HG03060 (cell line): ENCODE measurements around the gene KEAP1.
"Not testable (repeated sequence)": the region's sequence is repeated elsewhere in the genome, so short reads cannot be mapped to it uniquely, and the experiment has no call there.

Source experiments
- ATAC-seq: cut with Tn5 transposase; IDR thresholded peaks from one replicate; pipeline ENCODE4 v1.9.1; 2021; ENCODE audit warnings: low read depth, moderate number of reproducible peaks; ENCODE audit not compliant: unreplicated experiment

Gene KEAP1

GRCh38 chr19:10503002-10503789 is at the start of gene KEAP1:
KEAP1 (minus strand) TSS chr19:10503356; CDS start chr19:10500033, 3,323 bp downstream.
- ATAC-seq: no peak

DNA sequence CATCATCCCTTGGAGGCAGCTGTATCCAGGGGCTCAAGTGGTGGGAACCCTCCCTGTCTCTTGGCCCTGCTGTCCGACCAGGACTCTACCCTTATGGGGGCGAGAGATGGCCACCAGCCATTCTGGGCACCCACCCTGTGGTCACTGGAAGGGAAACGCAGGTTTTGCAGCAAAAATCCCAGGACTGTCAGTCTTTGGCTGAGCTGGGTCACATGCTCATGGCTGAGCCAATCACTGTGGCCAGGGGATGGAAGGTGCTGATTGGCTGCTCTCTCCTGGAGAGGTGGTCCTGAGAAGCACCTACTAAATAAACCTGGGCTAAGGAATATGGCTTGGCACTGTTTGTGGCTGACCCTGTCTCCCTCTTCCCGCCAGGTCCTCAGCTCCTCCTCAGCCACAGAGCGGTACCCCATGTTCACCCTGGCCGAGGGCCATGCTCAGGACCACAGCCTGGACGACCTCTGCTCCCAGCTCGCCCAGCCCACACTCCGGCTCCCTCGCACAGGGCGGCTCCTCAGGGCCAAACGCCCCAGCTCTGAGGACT is 49.4 kb upstream of the KEAP1 start:
- ATAC-seq: no peak

DNA sequence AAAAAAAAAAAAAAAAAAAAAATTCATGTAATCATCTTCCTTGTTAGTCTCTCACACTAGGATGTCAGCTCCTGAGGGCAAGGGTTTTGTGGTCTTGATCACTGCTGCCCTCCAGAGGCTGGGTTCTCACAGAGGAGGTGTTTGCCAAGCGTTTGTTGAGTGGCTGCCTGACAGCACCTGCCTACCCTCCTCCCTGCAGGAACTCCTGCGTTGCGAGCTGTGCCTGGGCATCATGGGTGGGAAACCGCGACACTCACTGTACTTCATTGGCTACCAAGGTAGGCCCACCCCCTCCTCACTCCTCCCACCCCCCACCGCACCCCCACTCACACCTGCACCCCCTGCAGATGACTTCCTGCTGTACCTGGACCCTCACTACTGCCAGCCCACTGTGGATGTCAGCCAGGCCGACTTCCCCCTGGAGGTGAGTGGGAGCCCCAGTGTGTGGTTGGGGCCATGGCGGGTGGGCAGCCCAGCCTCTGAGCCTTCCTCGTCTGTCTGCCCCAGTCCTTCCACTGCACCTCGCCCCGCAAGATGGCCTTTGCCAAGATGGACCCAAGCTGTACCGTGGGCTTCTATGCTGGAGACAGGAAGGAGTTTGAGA is 48.6 kb upstream of the KEAP1 start:
- no peak for ATAC-seq

DNA sequence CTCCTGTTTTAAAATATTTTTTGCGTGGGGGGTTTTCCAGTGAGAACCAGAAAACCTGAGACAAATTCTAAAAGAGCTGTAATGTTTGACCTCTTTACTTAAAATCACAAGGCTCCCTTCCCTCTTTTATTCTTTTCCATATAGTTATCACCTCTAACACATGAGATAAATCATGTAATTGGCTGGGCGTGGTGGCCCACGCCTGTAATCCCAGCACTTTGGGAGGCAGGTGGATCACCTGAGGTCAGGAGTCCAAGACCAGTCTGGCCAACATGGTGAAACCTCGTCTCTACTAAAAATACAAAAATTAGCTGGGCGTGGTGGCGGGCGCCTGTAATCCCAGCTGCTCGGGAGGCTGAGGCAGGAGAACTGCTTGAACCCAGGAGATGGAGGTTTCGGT is 47.9 kb upstream of the KEAP1 start:
- not testable (repeated sequence) for ATAC-seq

GRCh38 chr19:10550336-10550735 is 47.2 kb upstream of the KEAP1 start:
- ATAC-seq: no peak

DNA sequence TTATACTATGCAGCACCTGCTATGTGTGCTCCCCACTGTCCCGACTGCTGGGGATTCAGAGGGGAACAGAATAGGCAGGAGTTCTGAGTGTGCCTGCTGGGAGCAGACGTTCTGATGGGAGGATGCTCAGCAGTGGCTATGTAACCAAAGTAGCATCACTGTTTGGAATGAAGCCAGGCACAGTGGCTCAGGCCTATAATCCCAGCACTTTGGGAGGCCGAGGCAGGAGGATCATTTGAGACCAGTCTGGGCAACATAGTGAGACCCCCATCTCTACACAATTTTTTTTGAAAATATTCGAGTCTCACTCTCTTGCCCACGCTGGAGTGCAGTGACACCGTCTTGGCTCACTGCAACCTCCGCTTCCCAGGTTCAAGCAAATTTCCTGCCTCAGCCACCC is 46.6 kb upstream of the KEAP1 start:
- ATAC-seq: no peak

DNA sequence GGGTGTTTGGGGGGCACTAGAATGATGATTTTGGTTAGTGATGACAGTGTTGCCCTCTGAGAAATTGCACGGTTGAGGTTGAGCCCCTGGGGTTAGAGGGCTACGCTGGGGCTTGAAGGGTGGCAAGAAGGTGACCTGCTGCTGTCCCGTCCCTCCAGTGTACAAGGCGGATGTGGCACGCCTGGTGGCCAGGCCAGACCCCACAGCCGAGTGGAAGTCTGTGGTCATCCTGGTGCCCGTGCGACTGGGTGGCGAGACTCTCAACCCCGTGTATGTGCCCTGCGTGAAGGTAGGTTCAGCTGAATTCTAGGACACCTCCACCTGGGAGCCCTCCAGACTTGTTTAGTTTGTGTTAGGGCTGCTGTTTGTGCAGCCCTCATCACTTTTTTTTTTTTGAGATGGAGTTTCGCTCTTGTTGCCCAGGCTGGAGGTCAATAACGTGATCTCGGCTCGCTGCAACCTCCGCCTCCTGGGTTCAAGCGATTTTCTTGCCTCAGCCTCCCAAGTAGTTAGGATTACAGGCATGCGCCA is 45.7 kb upstream of the KEAP1 start:
- no peak for ATAC-seq

GRCh38 chr19:10546817-10547216 is 43.7 kb upstream of the KEAP1 start:
- no peak for ATAC-seq

DNA sequence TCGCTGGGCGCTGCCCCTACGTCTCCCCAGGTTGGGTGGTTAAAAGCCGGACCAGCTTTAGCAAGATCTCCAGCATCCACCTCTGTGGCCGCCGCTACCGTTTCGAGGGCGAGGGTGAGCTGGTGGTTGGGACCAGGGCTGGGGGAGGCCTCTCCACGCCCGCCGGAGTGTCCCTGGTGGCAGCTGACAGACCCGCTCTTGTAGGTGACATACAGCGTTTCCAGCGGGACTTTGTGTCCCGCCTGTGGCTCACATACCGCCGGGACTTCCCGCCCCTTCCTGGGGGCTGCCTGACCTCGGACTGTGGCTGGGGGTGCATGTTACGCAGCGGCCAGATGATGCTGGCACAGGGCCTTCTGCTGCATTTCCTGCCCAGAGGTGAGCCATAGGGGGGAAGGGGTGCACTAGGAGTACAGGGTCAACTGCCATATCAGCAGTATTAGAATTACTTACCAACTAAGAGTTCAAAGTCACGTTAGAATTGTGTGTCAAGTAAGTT is 41.6 kb upstream of the KEAP1 start:
- no peak for ATAC-seq

- no peak for ATAC-seq
These were observed 41.1 kb upstream of the KEAP1 start for GRCh38 chr19:10544242-10544752.

DNA sequence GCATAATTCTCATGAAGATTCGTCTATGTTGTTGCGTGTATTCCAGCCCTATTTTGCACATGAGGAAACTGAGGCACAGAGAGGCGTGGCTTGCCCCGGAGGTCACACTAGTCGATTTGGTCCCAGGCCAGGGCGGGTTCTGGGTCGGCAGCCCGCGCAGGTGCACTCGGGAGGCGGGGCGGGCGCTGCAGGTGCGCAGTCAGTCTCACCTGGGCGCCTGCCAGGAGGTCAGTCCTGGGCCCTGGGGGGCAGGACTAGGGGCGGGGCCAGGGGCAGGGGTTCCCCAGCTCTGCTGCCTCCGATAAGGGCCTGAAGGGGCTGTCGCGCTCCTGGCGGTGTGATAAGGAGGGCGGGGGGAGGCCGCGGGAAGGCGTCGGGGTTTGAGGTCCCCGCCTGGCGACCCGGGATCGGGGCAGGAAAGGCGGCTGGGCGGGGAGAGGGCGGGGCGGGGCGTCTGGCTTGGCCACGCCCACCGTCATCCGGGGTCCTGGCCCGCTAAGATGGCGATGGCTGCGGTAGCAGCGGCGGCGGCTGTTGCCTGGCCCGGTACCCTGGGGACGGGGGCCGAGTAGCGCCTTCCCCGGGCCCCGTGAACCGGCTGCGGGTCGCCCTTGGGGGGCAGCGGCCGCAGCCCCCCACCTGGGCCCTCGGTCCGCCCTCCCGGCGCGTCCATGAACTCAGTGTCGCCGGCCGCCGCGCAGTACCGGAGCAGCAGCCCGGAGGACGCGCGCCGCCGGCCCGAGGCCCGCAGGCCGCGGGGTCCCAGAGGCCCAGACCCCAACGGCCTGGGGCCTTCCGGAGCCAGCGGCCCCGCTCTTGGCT is 40.5 kb upstream of the KEAP1 start, which contains the start of gene ATG4D:
Gene ATG4D (plus strand): TSS at position 485 of the 822 bp plus-strand sequence. CDS start 187 bp downstream, at position 672.
- ATAC-seq: no peak

DNA sequence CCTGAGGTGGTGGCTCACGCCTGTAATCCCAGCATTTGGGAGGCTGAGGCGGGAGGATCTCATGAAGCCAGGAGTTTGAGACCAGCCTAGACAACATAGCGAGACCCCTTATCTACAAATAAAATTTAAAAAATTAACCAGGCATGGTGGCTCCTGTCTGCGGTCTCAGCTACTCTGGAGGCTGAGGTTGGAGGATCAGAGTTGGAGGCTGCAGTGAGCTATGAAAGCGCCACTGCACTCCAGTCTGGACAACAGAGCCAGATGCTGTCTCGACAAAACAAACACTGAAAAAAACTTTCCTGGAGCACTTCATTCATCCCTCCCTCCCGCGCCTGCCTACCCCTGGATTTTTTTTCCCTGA is 39.9 kb upstream of the KEAP1 start:
- ATAC-seq: no peak

DNA sequence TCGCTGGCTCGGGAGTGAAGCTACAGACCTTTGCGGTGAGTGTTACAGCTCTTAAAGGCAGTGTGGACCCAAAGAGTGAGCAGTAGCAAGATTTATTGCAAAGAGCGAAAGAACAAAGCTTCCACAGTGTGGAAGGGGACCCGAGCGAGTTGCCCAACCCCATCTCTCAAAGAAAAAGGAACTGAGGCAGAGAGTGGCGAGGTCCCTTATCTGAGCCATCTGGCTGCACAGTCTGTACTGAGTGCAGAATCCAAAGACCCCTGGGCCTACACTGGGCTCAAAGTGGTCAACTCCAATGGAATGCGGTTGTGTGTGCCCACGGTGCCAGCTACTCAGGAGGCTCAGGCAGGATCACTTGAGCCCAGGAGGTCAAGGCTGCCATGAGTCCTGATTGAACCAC is 35.9 kb upstream of the KEAP1 start:
- not testable (repeated sequence) for ATAC-seq

DNA sequence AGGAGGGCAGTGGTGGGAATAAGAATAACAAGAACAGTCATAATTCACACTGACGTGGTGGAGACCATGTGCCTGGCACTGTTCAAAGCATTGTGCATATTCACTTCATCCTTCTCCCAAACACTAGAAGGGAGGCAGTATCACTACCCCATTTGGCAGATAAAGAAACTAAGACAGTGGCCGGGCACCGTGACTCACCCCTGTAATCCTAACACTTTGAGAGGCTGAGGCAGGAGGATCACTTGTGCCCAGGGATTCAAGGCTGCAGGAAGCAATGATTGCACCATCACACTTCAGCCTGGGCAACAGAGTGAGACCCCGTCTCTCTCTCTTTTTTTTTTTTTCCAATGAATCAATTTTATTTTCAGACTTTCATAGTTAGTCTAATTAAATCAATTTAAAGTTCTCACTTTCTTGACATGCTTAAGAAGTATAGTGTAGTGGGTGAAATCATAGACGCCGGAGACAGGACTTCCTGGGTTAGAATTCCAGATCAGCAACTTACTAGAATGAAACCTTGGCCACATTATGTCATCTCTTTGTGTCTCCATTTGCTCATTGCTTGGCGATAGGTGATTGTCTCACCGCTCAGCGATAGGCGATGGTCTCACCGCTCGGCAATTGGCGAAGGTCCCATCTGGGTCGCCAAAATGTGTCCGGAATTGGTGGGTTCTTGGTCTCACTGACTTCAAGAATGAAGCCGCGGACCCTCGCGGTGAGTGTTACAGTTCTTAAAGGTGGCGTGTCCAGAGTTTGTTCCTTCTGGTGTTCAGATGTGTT is 35.2 kb upstream of the KEAP1 start:
- ATAC-seq: no peak

DNA sequence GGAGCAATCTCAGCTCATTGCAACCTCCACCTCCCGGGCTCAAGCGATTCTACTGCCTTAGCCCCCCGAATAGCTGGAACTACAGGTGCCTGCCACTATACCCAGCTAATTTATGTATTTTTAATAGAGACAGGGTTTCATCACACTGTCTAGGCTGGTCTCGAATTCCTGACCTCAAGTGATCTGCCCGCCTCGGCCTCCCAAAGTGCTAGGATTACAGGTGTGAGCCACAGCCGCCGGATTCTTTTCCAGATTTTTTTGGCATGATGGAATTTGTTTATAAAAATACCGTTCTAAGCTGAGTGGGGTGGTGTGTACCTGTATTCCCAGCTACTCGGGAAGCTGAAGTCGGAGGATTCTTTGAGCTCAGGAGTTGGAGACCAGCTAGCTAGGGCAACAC is 34.5 kb upstream of the KEAP1 start:
- no peak for ATAC-seq

DNA sequence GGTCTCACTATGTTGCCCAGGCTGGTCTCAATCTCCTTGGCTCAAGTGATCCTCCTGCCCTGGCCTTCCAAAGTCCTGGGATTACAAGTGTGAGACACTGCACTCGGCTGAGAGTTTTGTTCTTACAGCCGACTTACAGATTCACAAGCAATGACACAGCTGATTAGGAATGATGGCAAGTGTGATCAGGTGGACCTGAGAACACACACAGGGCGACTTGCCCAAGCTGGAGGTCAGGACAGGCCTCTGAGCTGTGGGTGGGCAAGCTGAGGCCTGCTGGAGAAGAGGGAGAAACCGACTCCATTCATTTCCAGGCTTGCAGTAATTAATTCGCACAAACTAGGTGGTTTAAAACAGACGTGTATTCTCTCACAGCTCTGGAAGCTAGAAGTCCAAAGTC is 32.5 kb upstream of the KEAP1 start:
- ATAC-seq: no peak

- no peak for ATAC-seq
These were observed 30.7 kb upstream of the KEAP1 start for GRCh38 chr19:10533646-10534386.

GRCh38 chr19:10532457-10532856 is 29.3 kb upstream of the KEAP1 start:
- no peak for ATAC-seq

- not testable (repeated sequence) for ATAC-seq
These were observed 23.7 kb upstream of the KEAP1 start for GRCh38 chr19:10526887-10527286.
